ENCODE results near the gene BBIP1.

Gene BBIP1

DNA sequence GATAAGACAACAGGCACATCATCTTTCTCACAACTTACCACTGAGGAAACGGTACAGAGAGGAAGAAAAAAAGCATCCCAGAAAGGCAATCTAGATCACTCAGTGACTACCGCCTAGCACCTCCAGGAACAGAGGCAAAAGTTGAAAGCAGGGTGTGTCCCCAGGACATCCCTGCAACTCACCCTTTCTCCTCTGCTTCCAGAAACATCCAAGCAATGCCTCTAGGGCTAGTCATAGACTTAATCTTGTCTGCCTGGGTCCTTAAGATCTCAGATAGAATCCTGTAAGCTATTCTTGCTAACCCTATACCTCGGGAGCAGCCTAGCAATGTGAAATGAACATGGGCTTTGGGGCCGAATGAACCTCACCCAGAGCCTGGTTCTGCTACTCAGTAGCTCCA lies 66.0 kb downstream of the BBIP1 start:
- H3K4me3 Mint-ChIP-seq, result peak overlapping the region; percentile 62
- H3K4me1 Mint-ChIP-seq (ENCODE audit: low read depth), result peaks cover 71% of the 10 kb centered on the region

DNA sequence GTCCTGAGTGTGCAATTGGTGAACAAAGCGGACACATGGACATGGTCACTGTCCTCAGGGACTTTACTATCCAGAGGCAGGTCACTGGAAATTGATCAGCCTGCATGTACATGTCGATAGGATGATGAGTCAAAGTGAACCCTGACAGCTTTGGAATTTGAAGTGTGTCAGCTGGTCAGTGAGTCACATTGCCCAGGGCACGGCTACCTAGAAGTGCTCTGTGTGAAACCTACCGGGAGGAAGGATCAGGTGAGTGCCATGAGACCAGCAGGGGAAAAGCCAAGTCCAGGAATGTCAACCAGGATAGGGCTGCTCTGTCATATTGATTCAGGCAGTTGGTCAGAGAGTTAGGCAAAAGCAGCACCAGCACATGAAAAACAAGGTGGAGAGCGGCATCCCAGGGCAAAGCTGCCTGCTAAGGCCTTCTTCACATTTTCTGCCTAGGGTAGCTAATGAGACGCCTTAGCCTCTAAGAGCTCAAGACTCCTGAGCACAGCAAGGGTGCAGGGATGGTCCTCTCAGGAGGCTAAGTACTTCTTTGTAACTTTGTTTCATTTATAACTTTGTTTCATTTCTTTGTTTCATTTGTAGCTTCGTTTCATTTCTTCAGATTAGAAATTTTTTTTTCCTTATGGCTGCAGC lies 66.6 kb downstream of the BBIP1 start:
- Mint-ChIP-seq H3K36me3 (no peaks in the 10 kb centered on the region), H3K27me3 (no peaks in the 10 kb centered on the region), H3K4me3 (peak overlapping the region; percentile 62), H3K9me3 (ENCODE audit: low read depth) (no peaks in the 10 kb centered on the region), H3K27ac (peak overlapping the region; percentile 28), H3K4me1 (ENCODE audit: low read depth) (peaks cover 67% of the 10 kb centered on the region)

More for the DNA sequence above, 66.0 kb downstream of the BBIP1 start:
- Mint-ChIP-seq H3K9me3 (ENCODE audit: low read depth) (no peaks in the 10 kb centered on the region), H3K27me3 (no peaks in the 10 kb centered on the region), H3K36me3 (no peaks in the 10 kb centered on the region), H3K27ac (no peak overlapping the region)

DNA sequence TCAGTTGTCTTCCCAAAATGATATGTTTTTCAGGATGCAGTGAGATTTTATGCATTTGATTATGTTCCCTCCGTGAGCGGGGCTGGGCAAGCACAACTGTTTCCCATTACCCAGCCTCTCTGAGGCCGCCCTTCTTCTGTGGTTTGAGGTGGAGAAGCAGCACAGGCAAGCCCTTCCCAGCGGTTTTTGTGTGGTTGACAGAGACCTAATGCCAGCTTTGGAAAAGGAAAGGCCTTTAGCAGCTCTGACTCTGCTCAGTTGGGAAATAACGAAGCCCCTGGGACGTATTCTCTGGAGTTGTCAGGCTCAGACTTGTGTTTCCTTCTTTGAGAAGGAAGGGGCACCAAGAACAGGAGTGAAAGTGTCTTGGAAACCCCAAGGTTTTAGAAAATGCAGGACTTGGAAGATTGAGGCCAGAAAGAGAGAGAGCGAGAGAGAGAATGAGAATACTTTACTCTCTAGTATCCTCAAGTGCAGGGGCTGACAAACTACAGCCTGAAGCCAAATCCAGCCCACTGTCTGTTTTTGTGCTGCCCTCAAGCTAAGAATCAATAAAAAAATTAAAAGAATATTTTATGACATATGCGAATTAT lies 67.9 kb downstream of the BBIP1 start:
- Mint-ChIP-seq H3K27ac (peak overlapping the region; percentile 30), H3K27me3 (no peaks in the 10 kb centered on the region), H3K9me3 (ENCODE audit: low read depth) (no peaks in the 10 kb centered on the region), H3K36me3 (no peaks in the 10 kb centered on the region), H3K4me1 (ENCODE audit: low read depth) (peaks cover 70% of the 10 kb centered on the region), H3K4me3 (peak overlapping the region; percentile 35)

DNA sequence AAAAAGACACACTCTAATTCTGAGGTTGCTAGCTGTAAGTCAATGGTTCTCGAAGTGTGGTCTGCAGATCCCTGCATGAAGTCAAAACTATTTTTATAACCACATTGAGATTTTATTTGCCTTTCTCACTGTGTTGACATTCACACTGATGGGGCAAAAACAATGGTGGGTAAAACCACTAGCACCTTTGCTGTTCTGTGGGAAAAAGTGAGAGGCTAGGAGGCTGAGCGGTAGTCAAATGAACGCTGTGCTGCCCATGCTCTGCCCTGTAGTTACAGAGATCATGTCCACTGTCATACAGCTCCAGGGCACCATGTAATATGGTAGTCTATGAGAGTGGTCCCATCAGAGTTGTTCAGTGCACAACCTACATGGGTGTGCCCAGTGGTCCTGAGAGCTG lies 68.9 kb downstream of the BBIP1 start:
- Mint-ChIP-seq H3K9me3 (ENCODE audit: low read depth) (no peaks in the 10 kb centered on the region), H3K4me3 (no peak overlapping the region), H3K4me1 (ENCODE audit: low read depth) (peaks cover 69% of the 10 kb centered on the region), H3K36me3 (peaks cover 1% of the 10 kb centered on the region), H3K27me3 (no peaks in the 10 kb centered on the region), H3K27ac (no peak overlapping the region)

Measured in activated naive CD8-positive, alpha-beta T cell (primary cell).